HL-60 (cell line): ENCODE data around the gene SLC16A9.

Experiments
- POLR2AphosphoS5 ChIP-seq: IDR thresholded peaks from 2 replicates; pipeline ENCODE4 v1.6.1; 2012; ENCODE audit warnings: low read depth
- TF ChIP-seq, protein P1 (sequence below): IDR thresholded peaks from one replicate; pipeline ENCODE4 v1.5.1; 2011; ENCODE audit warnings: low read length, control low read depth, inconsistent platforms; ENCODE audit not compliant: insufficient read depth
- TF ChIP-seq, protein P2 (sequence below): IDR thresholded peaks from 2 replicates; pipeline ENCODE4 v1.6.1; 2012; ENCODE audit warnings: low read depth; ENCODE audit not compliant: insufficient replicate concordance

DNA sequence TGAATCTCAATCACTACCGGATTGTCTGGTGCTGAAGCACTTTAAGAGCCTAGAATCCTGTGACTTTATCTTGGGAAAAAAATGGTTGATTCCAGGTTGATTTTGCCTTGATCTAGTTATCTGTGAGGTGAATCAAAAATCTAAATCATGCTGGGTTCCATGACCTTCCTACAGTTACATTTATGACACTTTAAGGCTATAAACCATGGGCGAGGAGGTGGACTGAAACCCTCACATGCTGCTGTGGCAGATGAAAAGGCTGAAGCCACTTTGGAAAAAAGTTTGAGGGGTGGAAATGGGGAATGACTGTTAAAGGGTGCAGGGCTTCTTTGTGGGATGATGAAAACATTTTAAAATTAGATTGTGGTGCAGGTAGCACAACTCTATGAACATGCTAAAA, 17.5 kb downstream of the SLC16A9 start:
- TF ChIP-seq, protein P1, sequence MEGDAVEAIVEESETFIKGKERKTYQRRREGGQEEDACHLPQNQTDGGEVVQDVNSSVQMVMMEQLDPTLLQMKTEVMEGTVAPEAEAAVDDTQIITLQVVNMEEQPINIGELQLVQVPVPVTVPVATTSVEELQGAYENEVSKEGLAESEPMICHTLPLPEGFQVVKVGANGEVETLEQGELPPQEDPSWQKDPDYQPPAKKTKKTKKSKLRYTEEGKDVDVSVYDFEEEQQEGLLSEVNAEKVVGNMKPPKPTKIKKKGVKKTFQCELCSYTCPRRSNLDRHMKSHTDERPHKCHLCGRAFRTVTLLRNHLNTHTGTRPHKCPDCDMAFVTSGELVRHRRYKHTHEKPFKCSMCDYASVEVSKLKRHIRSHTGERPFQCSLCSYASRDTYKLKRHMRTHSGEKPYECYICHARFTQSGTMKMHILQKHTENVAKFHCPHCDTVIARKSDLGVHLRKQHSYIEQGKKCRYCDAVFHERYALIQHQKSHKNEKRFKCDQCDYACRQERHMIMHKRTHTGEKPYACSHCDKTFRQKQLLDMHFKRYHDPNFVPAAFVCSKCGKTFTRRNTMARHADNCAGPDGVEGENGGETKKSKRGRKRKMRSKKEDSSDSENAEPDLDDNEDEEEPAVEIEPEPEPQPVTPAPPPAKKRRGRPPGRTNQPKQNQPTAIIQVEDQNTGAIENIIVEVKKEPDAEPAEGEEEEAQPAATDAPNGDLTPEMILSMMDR = no peak
- TF ChIP-seq, protein P2, sequence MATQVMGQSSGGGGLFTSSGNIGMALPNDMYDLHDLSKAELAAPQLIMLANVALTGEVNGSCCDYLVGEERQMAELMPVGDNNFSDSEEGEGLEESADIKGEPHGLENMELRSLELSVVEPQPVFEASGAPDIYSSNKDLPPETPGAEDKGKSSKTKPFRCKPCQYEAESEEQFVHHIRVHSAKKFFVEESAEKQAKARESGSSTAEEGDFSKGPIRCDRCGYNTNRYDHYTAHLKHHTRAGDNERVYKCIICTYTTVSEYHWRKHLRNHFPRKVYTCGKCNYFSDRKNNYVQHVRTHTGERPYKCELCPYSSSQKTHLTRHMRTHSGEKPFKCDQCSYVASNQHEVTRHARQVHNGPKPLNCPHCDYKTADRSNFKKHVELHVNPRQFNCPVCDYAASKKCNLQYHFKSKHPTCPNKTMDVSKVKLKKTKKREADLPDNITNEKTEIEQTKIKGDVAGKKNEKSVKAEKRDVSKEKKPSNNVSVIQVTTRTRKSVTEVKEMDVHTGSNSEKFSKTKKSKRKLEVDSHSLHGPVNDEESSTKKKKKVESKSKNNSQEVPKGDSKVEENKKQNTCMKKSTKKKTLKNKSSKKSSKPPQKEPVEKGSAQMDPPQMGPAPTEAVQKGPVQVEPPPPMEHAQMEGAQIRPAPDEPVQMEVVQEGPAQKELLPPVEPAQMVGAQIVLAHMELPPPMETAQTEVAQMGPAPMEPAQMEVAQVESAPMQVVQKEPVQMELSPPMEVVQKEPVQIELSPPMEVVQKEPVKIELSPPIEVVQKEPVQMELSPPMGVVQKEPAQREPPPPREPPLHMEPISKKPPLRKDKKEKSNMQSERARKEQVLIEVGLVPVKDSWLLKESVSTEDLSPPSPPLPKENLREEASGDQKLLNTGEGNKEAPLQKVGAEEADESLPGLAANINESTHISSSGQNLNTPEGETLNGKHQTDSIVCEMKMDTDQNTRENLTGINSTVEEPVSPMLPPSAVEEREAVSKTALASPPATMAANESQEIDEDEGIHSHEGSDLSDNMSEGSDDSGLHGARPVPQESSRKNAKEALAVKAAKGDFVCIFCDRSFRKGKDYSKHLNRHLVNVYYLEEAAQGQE = no peak
- TF ChIP-seq POLR2AphosphoS5 = no peak
